Measurements from ENCODE around the gene SEPTIN11. TPM values are rescaled to one million over a fixed set of nuclear protein-coding genes. Genes with fewer than 3 reads are reported as not detected.

The SEPTIN11 gene
- total RNA-seq, 4 donors from 2014 or later = 74.1 to 144 (median 86.9) TPM

- intact Hi-C loops (cut with DNase I) = loop anchor here (5.0 kb wide), 1 partner anchor 39 kb away; no protein-coding TSS in a partner anchor
- TF ChIP-seq EP300 (IDR thresholded peaks at IDR 0.05) (no peak), POLR2AphosphoS5 (IDR thresholded peaks at IDR 0.05) (no peak), CTCF (IDR thresholded peaks at IDR 0.05) (no peak), POLR2A (IDR thresholded peaks at IDR 0.05; ENCODE audit: low read depth) (no peak)
- H3K9me3 ChIP-seq = no peaks in the 10 kb centered on the region
- no peak for DNase-seq (ENCODE audit: extremely low spot score)
- H3K4me1 ChIP-seq = peaks cover 5 to 40% (median 33%) of the 10 kb centered on the region in 4 donors
- WGBS = 67% methylated on average over 4 of the region's 4 CpGs
- H3K27me3 ChIP-seq = no peaks in the 10 kb centered on the region
- H3K36me3 ChIP-seq = no peaks in the 10 kb centered on the region
- no peak overlapping the region for H3K4me3 ChIP-seq
- H3K27ac ChIP-seq (replicated peaks in 1 of 4) = no peak overlapping the region
Measured at GRCh38 chr4:76952656-76953582, 3.4 kb downstream of the SEPTIN11 start.

- Histone ChIP-seq H3K27ac (replicated peaks in 1 of 4) (no peak overlapping the region), H3K36me3 (no peaks in the 10 kb centered on the region), H3K27me3 (no peaks in the 10 kb centered on the region), H3K9me3 (no peaks in the 10 kb centered on the region), H3K4me1 (peaks cover 0 to 32% (median 25%) of the 10 kb centered on the region in 4 donors), H3K4me3 (no peak overlapping the region)
- no peak for DNase-seq (ENCODE audit: extremely low spot score)
- intact Hi-C loops (cut with DNase I) = loop anchor here (5.0 kb wide), 1 partner anchor 38 kb away; no protein-coding TSS in a partner anchor
- WGBS = 74% methylated on average over 3 of the region's 3 CpGs
- TF ChIP-seq CTCF (IDR thresholded peaks at IDR 0.05) (no peak), EP300 (IDR thresholded peaks at IDR 0.05) (no peak), POLR2AphosphoS5 (IDR thresholded peaks at IDR 0.05) (no peak), POLR2A (IDR thresholded peaks at IDR 0.05; ENCODE audit: low read depth) (no peak)
Measured at GRCh38 chr4:76953956-76954355, 4.4 kb downstream of the SEPTIN11 start.

GRCh38 chr4:76954489-76954888, 4.9 kb downstream of the SEPTIN11 start:
- peaks cover 0 to 32% (median 25%) of the 10 kb centered on the region in 4 donors for H3K4me1 ChIP-seq
- intact Hi-C loops (cut with DNase I) = loop anchor here (5.0 kb wide), 1 partner anchor 38 kb away; no protein-coding TSS in a partner anchor
- no peak overlapping the region for H3K27ac ChIP-seq (replicated peaks in 1 of 4)
- WGBS = 88% methylated on average over 4 of the region's 4 CpGs
- H3K27me3 ChIP-seq = no peaks in the 10 kb centered on the region
- H3K4me3 ChIP-seq = no peak overlapping the region
- TF ChIP-seq POLR2AphosphoS5 (IDR thresholded peaks at IDR 0.05) (no peak), CTCF (IDR thresholded peaks at IDR 0.05) (no peak), EP300 (IDR thresholded peaks at IDR 0.05) (no peak), POLR2A (IDR thresholded peaks at IDR 0.05; ENCODE audit: low read depth) (no peak)
- no peak for DNase-seq (ENCODE audit: extremely low spot score)
- no peaks in the 10 kb centered on the region for H3K36me3 ChIP-seq
- H3K9me3 ChIP-seq = no peaks in the 10 kb centered on the region

GRCh38 chr4:76955182-76955581, 5.6 kb downstream of the SEPTIN11 start:
- Histone ChIP-seq H3K4me3 (no peak overlapping the region), H3K9me3 (no peaks in the 10 kb centered on the region), H3K27me3 (no peaks in the 10 kb centered on the region), H3K36me3 (no peaks in the 10 kb centered on the region), H3K4me1 (peaks cover 0 to 32% (median 25%) of the 10 kb centered on the region in 4 donors), H3K27ac (replicated peaks in 1 of 4) (no peak overlapping the region)
- no peak for DNase-seq (ENCODE audit: extremely low spot score)
- WGBS = 71% methylated on average over 1 of the region's 1 CpG
- TF ChIP-seq POLR2A (IDR thresholded peaks at IDR 0.05; ENCODE audit: low read depth) (no peak), CTCF (IDR thresholded peaks at IDR 0.05) (no peak), EP300 (IDR thresholded peaks at IDR 0.05) (no peak), POLR2AphosphoS5 (IDR thresholded peaks at IDR 0.05) (no peak)
- intact Hi-C loops (cut with DNase I) = no loop called here
